ENCODE measurements around the gene MSANTD1. TPM values are rescaled to one million over a fixed set of nuclear protein-coding genes. Genes with fewer than 3 reads are reported as not detected.

MSANTD1 gene
- total RNA-seq, 1 donor: 2.2 TPM

DNA sequence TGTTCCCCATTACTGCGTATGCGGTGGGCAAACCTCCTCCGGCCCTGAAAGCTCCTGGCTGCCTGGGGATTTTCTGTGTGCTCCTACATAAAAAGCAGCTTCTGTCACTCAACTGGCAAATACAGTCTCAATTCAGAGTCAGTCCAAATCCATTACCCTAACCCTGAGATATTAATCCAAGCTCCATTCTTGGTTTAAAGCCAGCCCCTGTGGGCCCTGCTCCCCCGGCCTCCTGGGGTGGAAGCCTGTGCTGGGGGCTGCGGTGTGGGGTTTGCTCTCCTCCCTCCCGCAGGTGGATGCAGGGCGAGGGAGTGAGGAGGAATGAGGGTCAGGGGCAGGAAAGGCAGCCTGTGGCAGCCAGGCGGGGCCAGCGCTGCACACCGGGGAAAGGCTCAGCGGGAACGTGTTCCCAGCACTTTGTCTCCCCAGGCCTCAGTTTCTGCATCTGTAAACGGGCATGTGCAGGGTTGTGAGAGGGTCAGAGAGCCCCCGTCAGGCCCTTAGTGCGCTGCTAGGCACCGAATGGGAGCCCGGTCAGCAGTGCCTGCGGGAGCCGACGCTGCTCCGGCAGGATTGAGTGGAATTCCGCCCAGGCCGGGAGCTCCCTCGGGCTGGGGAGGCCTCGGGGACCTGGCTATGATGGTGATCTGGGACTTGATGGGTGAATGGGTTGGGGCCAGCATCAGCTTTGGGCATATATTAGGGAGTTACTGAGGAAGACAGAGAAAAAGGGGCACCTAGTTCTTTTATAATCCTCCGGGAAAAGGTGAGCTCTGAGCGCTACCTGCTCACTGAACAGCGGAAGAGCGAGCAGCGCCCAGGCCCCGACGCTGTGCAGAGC lies 37.6 kb downstream of the MSANTD1 start:
- DNase-seq (ENCODE audit: low read depth in 2 of 3, low spot score in 2 of 3): peak in 1 of 3 donors; percentile 47

DNA sequence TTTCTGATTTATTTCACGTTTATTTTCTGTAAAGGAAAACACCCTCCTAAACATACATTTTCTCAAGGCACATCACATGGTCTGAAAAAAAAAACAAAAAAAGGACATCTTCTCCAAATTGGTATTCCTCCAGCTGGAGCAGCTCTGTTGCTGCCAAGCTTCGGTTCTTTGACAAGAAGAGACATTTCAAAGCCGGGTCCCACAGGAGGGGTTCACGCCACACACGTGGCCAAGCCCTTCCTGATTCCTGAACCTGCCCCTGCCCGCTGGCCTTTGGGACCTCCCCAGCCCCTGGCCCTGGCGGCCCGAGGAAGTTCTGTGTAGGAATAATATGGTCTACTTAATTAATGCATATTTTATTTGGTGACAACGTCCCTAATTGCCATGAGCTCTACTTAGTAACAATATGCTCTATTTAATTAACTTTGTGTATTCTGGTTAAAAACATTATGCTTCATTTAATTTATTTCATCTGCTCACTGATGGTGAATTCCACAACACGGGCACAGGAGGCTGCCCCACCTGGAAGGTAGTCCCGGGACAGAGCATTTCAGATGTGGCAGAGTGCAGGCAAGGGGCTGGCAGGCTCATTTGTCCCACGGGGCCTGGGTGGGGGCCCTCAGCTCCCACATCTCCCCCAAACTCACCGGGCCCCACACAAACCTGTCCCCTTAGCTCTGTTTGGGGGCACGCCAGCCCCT lies 38.5 kb downstream of the MSANTD1 start:
- no peak for DNase-seq (ENCODE audit: low read depth in 2 of 3, low spot score in 2 of 3)

DNA sequence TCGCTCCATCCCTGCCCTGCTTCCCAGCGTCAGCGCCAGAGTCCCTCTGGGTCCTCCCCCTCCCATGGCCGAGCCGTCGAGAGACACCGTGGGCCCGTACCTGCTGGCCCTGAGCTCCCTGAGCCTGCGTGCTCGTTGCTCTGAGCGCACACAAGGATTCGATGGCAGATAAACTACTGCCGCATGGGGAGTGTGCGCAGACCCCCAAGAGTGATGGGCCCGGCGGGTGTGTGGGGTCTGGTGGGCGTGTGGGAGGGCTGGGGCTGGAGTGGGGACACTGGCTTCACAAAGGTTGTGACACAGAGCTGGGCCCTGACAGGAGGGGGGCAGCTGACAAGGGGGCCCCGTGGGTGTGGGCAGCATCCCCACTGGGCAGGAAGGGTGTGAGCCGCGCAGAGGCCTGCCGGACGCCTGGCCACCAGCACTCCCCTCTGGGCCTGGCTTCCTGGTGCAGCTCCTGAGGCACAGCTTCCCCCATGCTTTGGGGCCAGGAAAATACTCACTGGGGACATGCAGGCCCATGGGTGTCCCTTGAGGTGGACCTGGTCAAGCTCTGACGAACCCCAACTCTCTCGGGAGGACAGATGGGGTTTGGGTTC lies 39.1 kb downstream of the MSANTD1 start:
- DNase-seq (ENCODE audit: low read depth in 2 of 3, low spot score in 2 of 3): no peak

DNA sequence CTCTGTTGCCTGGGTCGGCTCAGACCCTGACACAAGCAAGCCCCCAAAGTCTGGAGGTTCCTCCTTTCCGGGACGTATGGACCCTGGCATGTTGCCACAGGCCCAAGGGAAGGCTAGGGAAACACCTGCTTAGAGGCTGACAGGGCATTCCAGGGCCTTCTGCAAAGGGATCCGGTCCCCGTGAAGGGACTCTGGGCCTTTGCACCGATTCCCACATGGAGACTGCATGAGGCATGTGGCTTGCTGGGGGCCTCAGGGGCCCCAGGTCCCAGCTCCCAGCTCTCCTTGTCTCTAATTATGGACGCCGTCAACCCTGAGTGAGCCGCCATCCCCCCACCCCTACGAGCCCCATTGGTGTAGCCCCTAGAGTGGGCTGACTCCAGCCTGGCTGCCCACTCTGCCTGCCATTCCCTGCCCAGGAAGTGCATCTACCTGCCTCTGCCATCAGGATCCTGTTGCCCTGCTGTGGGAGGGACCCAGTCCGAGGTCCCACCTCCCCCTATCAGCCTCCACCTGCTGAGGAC lies 39.7 kb downstream of the MSANTD1 start:
- no peak for DNase-seq (ENCODE audit: low read depth in 2 of 3, low spot score in 2 of 3)

DNA sequence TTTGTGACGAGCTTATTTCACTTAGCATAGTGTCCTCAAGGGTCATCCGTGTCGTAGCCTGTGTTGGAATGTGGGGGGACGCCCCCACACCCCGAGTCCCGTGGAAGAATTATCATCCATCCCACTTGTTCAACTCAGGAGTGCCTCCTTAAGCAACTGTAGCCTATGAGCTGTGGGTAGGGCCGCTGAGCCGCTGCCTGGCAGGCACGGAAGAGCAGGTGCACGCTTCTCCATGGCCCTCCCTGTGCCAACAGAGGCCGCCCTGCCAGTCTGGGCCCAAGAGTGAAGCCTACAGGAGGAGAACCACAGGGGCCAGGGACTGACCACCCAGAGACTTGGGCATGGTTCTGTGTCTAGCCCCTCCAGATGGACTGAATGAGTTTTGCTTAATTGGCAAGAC lies 41.5 kb downstream of the MSANTD1 start:
- no peak for DNase-seq (ENCODE audit: low read depth in 2 of 3, low spot score in 2 of 3)

DNA sequence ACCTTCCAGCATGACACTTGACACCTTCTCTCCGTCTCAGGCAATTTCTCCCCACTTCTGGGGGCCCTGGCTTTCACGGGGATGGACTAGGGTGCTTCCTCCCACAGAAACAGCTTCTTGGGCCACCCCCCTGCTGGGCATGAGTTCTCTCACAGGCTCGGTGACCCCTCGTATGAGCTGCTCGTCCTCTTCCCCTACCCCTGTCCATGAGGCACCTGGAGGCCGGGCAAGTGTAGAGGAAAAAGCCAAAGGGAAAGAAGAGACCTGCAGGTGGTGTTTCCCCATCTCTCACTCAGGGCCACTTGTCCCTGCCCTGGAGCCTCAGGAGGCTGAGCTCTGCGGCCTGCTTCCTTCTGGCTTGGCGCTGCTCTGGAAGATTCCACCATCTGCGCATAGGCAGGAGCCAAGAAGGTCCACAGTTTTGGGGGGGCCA lies 41.9 kb downstream of the MSANTD1 start:
- no peak for DNase-seq (ENCODE audit: low read depth in 2 of 3, low spot score in 2 of 3)

DNA sequence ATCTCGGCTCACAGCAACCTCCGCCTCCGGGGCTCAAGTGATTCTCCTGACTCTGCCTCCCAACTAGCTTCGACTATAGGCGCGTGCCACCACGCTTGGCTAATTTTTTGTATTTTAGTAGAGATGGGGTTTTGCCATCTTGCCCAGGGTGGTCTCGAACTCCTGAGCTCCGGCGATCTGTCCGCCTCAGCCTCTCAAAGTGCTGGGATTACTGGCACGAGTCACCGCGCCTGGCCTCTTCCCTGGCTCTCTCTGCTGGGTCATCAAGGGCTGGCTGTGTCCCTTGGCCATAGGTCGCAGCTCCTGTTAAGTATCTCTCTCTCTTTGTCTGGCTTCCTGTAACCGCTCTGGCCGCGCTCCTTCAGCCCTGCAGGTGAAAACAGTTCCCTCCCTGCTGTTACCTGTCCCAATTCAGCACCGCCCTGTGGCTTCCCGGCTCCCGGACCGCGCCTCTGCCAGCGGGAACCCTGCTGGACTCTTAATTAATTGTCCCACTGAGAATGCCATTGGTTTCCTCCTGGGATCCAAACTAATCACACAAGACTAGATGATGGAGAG lies 42.5 kb downstream of the MSANTD1 start:
- no peak for DNase-seq (ENCODE audit: low read depth in 2 of 3, low spot score in 2 of 3)

DNA sequence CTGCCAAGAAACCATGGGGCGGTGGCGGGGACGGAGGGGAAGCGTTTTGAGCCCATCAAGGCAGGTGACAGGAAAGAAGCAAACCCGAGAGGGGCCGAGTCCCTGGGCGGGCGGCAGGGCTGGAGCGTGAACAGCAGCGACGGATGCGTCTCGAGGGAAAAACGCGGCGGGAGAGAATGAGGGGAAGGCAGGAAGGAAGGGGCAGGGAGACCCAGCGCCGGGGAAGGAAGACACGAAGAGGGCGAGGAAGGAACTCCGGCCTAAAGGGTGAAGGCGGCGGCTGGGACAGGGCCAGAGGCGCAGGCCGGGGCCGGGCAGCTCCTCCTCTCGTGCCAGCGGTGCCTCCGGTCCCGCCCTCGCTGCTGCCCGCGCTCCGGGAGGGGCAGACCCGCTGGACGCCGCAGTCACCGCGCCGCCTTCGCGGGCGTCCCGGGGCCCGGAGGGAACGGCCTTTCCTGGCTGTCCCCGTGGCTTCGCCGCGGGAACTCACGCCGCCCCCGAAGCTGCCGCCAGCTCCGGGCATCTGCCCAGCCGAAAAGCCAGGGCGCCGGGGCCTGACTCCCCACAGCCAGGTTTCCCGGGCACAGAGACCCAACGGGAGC lies 43.1 kb downstream of the MSANTD1 start:
- DNase-seq (ENCODE audit: low read depth in 2 of 3, low spot score in 2 of 3): peak in 1 of 3 donors; percentile 16

DNA sequence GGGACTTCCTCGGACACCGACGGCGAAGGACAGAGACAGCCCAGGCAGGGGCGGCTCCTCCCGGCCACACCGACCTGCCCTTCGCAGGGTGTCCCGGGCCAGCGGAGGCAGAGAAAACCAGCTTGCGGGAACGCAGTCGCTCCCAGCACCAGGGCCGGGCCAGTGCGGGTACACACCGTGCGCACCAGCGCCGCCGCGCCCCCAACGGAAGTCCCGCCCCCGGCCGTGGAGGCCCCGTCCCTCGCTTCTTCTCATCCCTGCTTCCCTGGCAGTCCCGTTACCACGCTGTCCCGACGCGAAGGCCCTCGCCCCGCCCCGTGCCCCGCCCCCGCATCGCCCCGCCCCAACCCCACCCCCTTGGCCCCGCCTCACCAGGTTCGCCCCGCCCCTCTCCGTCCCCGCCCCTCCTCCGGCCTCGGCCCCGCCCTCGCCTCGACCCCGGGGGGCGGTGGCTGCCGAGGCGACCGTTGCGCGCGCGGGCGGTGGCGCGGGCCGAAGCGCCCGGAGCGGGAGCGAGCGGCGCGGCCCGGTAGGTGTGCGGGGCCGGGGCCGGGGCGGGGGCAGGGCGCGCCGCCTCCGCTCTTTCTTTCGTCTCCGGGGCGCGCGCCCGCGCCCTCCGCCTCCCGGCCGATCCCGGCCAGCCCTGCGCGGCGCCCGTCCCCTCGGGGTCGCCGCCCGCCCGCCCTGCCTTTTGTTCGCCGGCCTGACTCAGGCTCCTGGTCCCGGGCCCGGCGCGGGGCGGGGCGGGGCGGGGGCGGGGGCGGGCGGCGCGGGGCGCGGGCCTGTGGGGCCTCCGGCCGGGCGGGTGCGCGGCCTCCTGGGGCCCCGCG lies 43.8 kb downstream of the MSANTD1 start, which contains the start of gene RGS12:
Gene RGS12, plus strand, starts transcription at position 451 of the 830 bp plus-strand sequence. CDS start 23,150 bp downstream, outside the sequence.
- peak; percentile 55 to 78 (median 78) for DNase-seq (ENCODE audit: low read depth in 2 of 3, low spot score in 2 of 3)

DNA sequence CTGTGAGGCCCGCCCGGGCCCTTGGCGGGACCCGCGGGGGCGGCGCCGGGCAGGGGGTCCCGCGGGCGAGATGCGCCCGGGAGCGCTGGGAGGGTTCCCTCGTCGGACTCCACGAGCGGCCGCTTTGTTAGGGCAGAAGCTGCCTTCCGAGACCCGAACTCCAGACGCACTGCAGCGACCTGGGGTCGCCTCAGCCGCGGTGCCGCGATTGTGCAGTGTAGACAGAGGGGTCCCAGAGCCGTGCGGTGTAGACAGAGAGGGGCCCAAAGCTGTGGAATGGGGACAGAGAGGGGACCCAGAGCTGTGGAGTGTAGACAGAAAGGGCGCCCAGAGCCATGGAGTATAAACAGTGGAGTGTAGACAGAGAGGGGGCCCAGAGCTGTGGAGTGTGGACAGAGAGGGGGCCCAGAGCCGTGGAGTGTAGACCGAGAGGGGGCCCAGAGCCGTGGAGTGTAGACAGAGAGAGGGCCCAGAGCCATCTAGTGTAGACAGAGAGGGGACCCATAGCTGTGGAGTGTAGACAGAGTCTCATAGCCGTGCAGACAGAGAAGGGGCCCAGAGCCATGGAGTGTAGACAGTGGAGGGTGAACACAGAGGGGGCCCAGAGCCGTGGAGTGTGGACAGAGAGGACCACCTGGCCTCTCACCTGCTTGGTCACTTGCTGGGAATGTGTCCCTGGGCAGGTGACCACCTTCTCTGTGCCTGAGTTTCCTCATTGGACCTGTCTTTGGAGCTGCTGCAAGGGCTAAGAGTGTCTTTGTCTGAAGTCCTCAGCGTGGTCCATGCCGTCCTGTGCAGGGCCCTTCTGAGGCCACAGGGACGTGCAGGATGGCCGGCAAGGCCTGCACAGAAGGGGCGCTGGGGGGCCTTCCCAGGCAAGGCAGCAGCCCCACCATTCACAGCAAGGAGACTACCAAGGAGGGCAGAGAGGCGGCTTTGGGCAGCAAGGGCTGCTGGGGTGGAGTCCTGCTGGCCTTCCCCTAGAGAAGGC lies 44.7 kb downstream of the MSANTD1 start:
- no peak for DNase-seq (ENCODE audit: low read depth in 2 of 3, low spot score in 2 of 3)

DNA sequence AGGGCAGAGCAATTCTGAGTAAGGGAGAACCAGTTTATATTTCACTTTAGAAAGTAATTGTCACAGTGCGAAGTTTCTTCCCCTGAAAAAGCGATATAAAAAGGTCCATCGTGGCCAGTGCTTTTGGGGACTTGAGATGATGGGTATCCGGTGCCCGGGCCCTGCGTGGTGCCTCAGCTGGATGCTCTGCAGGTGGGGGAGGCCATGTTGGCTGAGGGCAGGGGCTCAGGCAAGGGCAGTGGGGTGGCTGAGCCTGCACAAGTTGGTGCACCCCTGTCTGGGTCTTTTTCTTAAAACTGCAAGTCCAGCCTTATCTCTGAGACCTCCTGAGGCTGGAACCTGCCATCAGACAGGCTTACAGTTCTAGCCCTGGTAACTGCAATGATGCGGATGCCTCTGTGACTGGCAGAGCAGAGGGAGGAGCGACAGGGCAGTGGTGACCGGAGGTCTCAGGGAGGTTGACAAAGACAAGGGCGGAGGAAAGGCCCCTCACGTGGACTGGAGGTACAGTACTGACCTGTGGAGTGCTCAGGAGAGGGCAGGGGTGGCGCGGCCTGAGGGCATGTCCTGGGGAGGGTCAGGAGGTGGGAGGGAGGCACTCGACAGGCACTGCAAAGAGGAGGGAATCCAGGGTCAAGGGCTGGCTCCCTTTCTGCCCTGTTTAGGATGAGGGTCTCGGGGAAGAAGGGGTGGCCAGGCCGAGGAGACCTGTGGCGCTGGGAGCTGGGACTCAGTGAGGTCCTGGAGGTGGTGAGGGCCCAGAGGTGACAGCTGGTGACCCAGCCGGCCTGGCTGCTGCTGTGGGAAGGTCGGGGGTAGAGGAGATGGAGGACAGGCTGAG lies 45.7 kb downstream of the MSANTD1 start:
- DNase-seq (ENCODE audit: low read depth in 2 of 3, low spot score in 2 of 3): no peak

DNA sequence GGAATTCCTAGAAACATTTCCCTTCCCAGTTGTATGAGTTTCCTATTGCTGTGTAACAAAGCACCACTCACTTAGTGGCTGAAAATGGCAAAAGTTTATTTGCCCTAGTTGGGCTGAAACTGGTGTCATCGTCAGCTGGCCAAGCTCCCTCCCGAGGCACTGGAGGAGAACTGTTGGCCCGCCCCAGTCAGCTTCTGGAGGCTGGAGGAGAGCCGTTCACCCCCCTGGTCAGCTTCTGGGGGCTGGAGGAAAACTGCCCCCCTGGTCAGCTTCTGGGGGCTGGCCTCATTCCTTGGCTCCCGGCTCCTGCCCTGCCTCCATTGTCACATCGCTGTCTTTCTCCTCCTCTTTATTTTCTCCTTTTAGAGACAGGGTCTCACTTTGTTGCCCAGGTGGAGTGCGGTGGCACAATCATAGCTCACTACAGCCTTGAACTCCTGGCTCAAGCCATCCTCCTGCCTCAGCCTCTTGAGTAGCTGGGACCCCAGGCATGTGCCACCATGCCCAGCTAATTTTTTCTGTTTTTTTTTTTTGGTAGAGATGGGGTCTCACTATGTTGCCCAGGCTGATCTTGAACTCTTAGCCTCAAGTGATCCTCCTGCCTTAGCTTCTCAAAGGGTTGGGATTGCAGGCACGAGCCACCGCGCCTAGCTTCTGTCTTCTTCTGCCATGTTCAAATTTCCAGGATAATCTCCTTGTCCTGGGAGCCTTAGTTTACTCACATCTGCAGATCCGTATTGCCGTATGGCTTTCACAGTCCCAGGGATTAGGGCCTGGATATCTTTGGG lies 47.1 kb downstream of the MSANTD1 start:
- no peak for DNase-seq (ENCODE audit: low read depth in 2 of 3, low spot score in 2 of 3)

DNA sequence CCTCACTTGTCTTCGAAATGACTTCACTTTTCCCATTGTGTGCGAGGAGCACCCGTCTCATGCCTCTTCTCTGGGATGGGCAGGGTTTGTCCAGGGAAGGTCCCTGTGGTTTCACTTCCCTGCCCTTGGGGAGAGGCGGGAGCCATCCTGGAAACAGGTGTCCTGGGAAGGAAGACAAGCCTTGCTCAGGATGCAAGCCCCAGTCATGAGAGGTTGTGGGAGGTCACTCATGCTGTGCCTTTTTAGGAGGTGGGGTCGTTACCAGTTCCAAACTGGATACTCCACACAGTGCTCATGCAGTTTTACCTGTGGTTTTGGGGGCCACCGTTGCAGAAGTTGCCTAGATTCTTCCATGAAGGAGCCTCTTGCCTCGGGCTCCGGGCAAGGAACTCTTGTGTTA lies 47.7 kb downstream of the MSANTD1 start:
- no peak for DNase-seq (ENCODE audit: low read depth in 2 of 3, low spot score in 2 of 3)

DNA sequence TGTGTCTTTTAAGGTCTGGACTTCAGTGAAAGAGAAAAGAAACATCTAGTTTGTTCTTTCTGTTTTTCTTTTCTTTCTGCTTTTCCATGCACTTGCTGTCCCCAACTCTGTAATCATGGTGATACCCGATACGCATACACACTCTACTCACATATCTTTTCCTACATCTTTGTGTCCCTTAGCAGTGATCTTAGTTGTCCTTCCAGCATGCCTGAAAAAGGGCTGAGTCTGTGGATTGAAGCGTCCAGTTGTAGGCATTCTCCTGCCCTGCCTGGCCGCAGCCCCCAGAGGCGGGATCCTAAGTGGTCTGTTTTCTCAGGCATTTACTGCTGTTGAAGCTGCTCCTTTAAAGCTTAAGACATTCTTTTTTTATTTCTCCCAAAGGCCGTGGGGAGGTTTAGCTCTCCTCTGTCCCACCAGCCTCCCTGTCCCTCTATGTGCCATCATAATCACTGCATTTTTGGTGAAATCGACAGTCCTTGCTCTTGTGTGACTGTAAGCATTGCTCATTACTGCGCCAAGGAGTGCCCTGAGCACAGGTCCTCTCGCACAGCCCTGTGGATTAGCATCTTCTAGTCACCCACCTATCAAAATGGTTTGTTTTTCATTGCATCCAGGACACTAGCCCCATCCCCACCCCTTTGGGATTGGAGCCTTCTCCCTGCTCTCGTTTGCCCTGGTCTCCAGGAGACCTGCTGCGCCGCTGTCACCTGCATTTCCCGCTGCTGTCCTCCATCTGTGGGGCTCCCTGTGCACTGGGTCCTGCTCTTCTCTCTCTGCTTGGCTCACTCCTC lies 48.3 kb downstream of the MSANTD1 start:
- DNase-seq (ENCODE audit: low read depth in 2 of 3, low spot score in 2 of 3): no peak

DNA sequence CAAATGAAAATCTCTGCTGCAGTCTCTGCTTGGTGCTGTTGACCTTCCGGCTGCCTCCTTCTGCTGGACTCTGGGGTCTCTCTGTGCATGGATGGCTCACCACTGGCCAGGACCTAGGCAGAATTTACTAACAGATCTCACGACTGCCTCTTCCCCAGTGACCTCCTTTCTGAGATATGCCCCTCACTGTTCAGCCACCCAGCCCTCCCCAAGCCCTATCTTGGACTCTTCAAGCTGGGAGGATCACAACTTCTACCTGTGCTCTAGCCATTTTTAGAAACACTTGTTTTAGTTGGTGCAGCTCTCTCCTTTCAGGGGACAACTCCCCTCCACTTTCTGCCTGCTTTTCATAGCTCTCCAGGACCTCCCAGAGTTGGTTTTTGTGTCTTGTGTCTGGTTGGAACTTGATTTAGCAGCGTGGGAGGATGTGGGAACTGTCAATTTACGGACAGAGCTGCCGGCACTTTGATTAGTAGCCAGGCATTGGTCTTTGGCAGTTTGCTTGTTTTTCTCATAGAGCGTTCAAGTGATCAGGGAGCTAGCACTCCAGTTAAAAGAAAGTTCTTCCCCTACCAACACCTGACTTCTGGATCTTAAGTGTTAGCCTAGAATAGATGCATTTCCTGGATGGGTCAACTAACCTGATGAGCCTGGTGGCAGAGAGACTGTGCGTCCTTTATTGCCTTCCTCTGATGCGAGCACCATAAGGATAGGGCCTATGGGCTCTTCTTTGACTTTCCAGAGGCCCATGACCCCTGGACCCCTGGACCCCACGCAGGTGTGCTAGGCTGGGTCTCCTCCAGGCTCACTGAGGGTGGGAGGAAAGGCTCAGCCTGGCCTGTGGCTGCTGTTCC lies 50.4 kb downstream of the MSANTD1 start:
- DNase-seq (ENCODE audit: low read depth in 2 of 3, low spot score in 2 of 3): no peak
